Neutrophil (primary cell): ENCODE results near the gene LILRB5.
"Not testable (repeated sequence)": the region's sequence is repeated elsewhere in the genome, so short reads cannot be mapped to it uniquely, and the experiment has no call there.

Experiments
- H3K27ac ChIP-seq: fragments of 200-600 bp; sonication (generic); 2 replicates; pipeline ENCODE4 v1.5.1; 2016; ENCODE audit warnings: mild to moderate bottlenecking, moderate library complexity
- H3K27me3 ChIP-seq: fragments of 200-600 bp; sonication (generic); 2 replicates; pipeline ENCODE4 v1.6.0; 2016; ENCODE audit warnings: mild to moderate bottlenecking
- H3K36me3 ChIP-seq: fragments of 200-600 bp; sonication (generic); 2 replicates; pipeline ENCODE4 v1.5.1; 2017
- H3K4me1 ChIP-seq, 2 experiments: fragments of 200-600 bp in 1 of 2; sonication (generic) in 1 of 2; 1 replicate in 1 of 2; 2 replicates in 1 of 2; pipeline versions ENCODE4 v1.5.1 to v1.6.1; 2013 to 2016; ENCODE audit warnings: low read depth in 1 of 2, low read length in 1 of 2, mild to moderate bottlenecking in 1 of 2, moderate library complexity in 1 of 2; ENCODE audit not compliant: control insufficient read depth in 1 of 2, insufficient read depth in 1 of 2
- H3K4me3 ChIP-seq, 2 experiments: fragments of 200-600 bp in 1 of 2; sonication (generic) in 1 of 2; 1 replicate in 1 of 2; 2 replicates in 1 of 2; pipeline ENCODE4 v1.5.1; 2013 to 2016; ENCODE audit warnings: low read depth in 1 of 2, low read length in 1 of 2, mild to moderate bottlenecking in 1 of 2, moderate library complexity in 1 of 2
- H3K9me3 ChIP-seq: fragments of 200-600 bp; sonication (generic); 2 replicates; pipeline ENCODE4 v1.5.1; 2016
- TF ChIP-seq, protein P1 (sequence below): fragments of 200-600 bp; sonication (generic); IDR thresholded peaks from 2 replicates; pipeline ENCODE4 v1.5.1; 2016; ENCODE audit warnings: antibody characterized with exemption

LILRB5 gene

DNA sequence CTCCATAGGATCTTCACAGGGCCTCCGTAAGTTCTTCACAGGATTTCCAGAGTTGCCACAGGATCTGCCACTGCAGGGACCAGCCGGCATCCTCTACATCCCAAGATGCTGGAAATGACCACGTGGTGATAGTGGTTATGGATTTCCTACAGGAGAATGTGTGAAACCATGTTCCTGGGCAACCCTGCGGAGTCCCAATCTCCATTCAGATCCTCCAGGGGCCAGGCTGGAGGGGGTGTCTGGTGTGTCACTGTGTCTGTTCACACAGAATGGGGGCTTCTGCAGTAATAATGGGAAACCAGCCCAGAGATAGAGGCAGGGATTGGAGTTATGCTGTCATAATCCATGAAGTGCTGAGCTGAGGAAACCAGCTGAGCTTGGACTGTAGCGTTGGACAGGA lies 23.1 kb downstream of the LILRB5 start:
- H3K27ac ChIP-seq, result peak overlapping the region; percentile 59
- H3K4me1 ChIP-seq, result peaks cover 30 to 35% of the 10 kb centered on the region in 2 experiments
- peaks cover 39% of the 10 kb centered on the region for H3K36me3 ChIP-seq
- no peaks in the 10 kb centered on the region for H3K27me3 ChIP-seq
- H3K4me3 ChIP-seq, result no peak overlapping the region
- H3K9me3 ChIP-seq, result no peaks in the 10 kb centered on the region
- TF ChIP-seq, protein P1, sequence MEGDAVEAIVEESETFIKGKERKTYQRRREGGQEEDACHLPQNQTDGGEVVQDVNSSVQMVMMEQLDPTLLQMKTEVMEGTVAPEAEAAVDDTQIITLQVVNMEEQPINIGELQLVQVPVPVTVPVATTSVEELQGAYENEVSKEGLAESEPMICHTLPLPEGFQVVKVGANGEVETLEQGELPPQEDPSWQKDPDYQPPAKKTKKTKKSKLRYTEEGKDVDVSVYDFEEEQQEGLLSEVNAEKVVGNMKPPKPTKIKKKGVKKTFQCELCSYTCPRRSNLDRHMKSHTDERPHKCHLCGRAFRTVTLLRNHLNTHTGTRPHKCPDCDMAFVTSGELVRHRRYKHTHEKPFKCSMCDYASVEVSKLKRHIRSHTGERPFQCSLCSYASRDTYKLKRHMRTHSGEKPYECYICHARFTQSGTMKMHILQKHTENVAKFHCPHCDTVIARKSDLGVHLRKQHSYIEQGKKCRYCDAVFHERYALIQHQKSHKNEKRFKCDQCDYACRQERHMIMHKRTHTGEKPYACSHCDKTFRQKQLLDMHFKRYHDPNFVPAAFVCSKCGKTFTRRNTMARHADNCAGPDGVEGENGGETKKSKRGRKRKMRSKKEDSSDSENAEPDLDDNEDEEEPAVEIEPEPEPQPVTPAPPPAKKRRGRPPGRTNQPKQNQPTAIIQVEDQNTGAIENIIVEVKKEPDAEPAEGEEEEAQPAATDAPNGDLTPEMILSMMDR, result no peak

DNA sequence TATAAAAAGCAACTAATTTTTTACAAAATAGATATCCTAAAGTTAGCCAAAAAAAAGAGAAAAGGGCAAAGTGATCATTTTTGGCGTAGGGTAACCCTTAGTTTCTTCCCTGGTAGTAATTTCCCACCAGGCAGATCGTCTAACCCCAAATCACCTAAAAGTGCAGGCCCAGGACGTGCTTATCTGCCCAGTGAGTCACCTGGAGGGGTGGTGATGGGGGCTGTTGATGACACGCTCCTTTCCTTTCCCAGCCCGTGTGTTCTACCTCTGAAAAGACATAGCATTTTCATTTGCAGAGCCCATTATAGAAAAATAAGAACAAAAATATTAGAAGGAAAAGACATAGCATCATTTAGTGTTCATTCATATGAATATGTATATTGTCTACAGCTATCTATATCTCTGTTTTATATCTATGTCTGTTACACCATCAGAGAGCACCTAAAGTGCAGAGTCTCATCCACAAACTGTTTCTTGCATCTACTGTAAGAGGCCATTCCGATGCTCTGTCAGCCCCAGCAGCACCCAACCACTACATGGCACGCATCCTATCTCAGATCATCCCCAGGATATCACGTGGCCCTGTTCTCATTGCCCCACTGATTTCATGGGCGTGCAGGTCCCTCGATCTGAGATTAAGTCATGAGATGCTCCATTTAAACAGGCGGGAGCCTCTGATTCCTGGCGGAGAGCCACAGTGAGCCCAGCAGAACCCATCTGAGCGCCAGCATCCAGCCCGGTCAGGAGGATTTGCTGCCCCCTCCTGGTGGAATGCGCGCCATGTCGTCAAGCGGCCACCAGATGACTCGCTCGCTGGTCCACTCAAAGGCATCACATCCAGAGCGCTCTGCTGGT lies 25.8 kb downstream of the LILRB5 start:
- H3K36me3 ChIP-seq, result peaks cover 13% of the 10 kb centered on the region
- H3K27me3 ChIP-seq, result no peaks in the 10 kb centered on the region
- H3K4me1 ChIP-seq, result peaks cover 28 to 32% of the 10 kb centered on the region in 2 experiments
- no peaks in the 10 kb centered on the region for H3K9me3 ChIP-seq
- TF ChIP-seq, protein P1, result peak; percentile 97
- peak overlapping the region; percentile 5 to 22 for H3K4me3 ChIP-seq
- peak overlapping the region; percentile 60 for H3K27ac ChIP-seq

DNA sequence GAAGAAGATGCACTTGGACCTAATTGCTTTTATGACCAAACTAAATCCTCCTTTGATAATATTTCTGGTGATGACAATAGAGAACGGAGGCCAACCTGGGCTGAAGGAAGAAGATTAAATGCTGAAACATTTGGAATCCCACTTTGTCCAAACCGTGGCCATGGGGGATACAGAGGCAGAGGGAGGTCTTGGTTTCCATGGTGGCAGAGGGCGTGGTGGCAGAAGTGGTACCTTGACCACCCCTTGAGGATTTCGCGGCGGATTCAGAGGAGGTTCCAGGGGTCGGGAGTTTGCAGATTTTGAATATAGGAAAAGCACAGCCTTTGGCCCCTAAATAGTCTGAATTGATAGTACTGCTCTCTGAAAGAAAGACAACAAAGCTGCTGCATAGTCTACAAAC lies 27.0 kb downstream of the LILRB5 start:
- H3K36me3 ChIP-seq, result no peaks in the 10 kb centered on the region
- TF ChIP-seq, protein P1, result no peak
- H3K27me3 ChIP-seq, result no peaks in the 10 kb centered on the region
- no peaks in the 10 kb centered on the region for H3K9me3 ChIP-seq
- peaks cover 28 to 31% of the 10 kb centered on the region in 2 experiments for H3K4me1 ChIP-seq
- no peak overlapping the region for H3K27ac ChIP-seq
- no peak overlapping the region for H3K4me3 ChIP-seq

DNA sequence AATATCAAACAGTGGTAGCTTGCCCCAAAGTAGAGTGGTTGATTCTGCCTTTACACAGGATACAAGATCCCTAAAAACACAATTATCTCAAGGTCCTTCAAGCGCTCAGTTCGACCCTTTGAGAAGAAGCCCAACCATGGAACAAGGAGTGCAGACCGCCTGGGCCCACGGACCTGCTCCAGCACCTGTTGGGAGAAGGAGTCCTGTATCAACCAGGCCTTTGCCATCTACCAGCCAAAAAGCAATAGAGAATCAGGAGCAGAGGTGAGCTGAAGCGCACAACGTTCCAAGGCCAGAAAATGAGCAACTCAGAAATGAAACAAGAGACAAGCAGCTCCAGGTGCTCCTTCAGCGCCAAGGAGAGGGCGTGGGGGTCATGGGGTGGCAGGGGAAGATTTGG lies 27.9 kb downstream of the LILRB5 start:
- no peak overlapping the region for H3K27ac ChIP-seq
- TF ChIP-seq, protein P1, result no peak
- no peaks in the 10 kb centered on the region for H3K36me3 ChIP-seq
- H3K4me3 ChIP-seq, result no peak overlapping the region
- H3K9me3 ChIP-seq, result no peaks in the 10 kb centered on the region
- no peaks in the 10 kb centered on the region for H3K27me3 ChIP-seq
- H3K4me1 ChIP-seq, result peaks cover 20 to 23% of the 10 kb centered on the region in 2 experiments

DNA sequence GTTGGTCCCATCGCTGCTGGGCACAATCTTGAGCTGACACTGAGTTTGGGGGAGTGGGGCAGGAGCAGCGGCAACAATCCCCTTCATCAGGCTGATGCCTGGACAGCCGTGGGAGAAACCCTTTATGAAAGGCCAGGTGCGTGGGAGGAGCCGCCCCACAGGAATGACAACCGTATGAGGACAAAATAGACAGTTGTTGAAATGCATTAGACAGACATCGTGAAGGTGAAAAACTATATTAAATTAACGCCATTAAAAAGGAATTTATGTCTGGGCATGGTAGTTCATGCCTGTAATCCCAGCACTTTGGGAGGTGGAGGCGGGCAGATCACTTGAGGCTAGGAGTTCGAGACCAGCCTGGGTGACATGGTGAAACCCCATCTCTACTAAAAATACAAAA lies 32.5 kb downstream of the LILRB5 start:
- not testable (repeated sequence) for H3K27me3 ChIP-seq, H3K4me3 ChIP-seq, H3K27ac ChIP-seq, H3K9me3 ChIP-seq
- peaks cover 33 to 37% of the 10 kb centered on the region in 2 experiments for H3K4me1 ChIP-seq
- peaks cover 20% of the 10 kb centered on the region for H3K36me3 ChIP-seq

DNA sequence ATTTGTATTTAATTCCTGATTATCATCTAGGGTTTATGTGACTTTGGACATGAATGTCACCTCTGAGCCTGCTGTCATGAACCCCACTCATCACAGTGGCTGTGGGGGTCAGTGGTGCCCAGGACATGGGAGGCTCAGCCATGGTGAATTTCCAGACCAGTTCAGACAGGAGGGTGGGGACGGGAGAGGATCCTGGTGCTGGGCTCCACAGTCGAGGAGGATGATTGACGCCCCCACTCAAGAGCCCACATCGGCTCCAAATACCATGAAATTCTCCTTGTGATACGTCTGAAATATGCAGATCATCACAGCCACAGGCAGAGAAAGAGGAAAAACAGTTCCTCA lies 33.2 kb downstream of the LILRB5 start:
- peak overlapping the region in 1 of 2 experiments; percentile 88 for H3K4me3 ChIP-seq
- H3K27me3 ChIP-seq, H3K9me3 ChIP-seq: not testable (repeated sequence)
- peaks cover 27% of the 10 kb centered on the region for H3K36me3 ChIP-seq
- H3K27ac ChIP-seq, result peak overlapping the region; percentile 92
- H3K4me1 ChIP-seq, result peaks cover 40 to 44% of the 10 kb centered on the region in 2 experiments

DNA sequence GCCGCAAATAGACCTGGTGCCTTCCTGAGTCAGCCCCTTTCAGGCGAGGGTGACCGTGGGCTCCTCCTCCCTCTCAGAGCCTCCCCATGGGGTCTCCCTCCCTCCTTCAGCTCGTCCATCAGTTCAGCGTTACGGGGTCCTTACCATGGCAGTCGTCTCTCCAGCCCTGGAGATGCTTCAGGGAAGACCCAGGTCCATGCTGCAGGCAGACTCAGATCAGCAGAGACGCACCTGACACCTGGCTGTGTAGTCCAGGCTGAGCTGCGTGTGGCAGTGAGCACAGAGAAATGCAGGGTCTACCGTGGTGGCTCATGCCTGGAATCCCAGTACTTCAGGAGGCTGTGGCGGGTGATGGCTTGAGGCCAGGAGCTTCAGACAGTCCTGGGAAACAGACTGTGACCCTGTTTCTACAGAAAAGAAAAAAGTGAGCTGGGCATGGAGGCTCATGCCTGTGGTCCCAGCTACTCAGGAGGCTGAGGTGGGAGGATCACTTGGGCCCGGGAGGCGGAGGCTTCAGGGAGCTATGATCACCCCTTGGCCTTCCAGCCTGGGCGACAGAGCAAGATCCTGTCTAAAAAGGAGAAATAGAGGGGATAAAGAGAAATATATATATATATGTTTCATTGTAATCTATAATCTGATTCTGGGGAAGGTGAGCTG lies 33.7 kb downstream of the LILRB5 start:
- not testable (repeated sequence) for H3K9me3 ChIP-seq, H3K27me3 ChIP-seq
- peaks cover 32% of the 10 kb centered on the region for H3K36me3 ChIP-seq
- peak overlapping the region; percentile 82 to 88 for H3K4me3 ChIP-seq
- H3K27ac ChIP-seq, result peak overlapping the region; percentile 92
- peaks cover 45 to 49% of the 10 kb centered on the region in 2 experiments for H3K4me1 ChIP-seq
